Psoas muscle (tissue), 8 donors: ENCODE measurements around the gene SPDYC. TPM values are rescaled to one million over a fixed set of nuclear protein-coding genes. Genes with fewer than 3 reads are reported as not detected.

Source experiments
- ATAC-seq, 4 donors: fragments of 200-7000 bp; cut with Tn5 transposase; one replicate each; pipeline ENCODE4 v1.9.1; 2020; ENCODE audit warnings: moderate library complexity in 3 of 4, mild to moderate bottlenecking in 2 of 4
- DNase-seq, 2 donors: peaks; one replicate each; pipeline ENCODE4 v3.0.0-alpha.2; 2020
- H3K27ac ChIP-seq: fragments of 200-600 bp; one replicate; pipeline ENCODE4 v1.8.0; 2022
- H3K27me3 ChIP-seq, 3 donors: fragments of 200-600 bp in 1 of 3; one replicate each; pipeline versions ENCODE4 v1.6.1 to v1.8.0; 2013 to 2022; ENCODE audit warnings: low read length in 2 of 3, mild to moderate bottlenecking in 2 of 3, moderate library complexity in 1 of 3; ENCODE audit not compliant: insufficient read depth in 3 of 3
- H3K36me3 ChIP-seq, 2 donors: fragments of 200-600 bp in 1 of 2; one replicate each; pipeline versions ENCODE4 v1.6.1 to v1.8.0; 2013 to 2022; ENCODE audit warnings: low read depth in 1 of 2, mild to moderate bottlenecking in 1 of 2, moderate library complexity in 1 of 2; ENCODE audit not compliant: insufficient read depth in 1 of 2
- H3K4me1 ChIP-seq: fragments of 200-600 bp; one replicate; pipeline ENCODE4 v1.8.0; 2022
- H3K4me3 ChIP-seq: fragments of 200-600 bp; one replicate; pipeline ENCODE4 v1.8.0; 2022; ENCODE audit warnings: mild to moderate bottlenecking
- H3K9me3 ChIP-seq: fragments of 200-600 bp; one replicate; pipeline ENCODE4 v1.8.0; 2022
- WGBS, 3 donors: extraction: QIAGEN DNeasy Blood & Tissue Kit; methylation state at CpG; one replicate each; pipeline versions ENCODE4 v1.1.6 to v1.1.7; 2013; 5-methylcytosine and 5-hydroxymethylcytosine counted together
- intact Hi-C, 2 donors: fragments of 100-400 bp; cut with DNase I; formaldehyde crosslinking; loops; one replicate each; pipeline versions ENCODE4 v1.11.0 to v1.14.2; 2022
- polyA plus RNA-seq, 3 donors: library from polyadenylated mRNA; stranded (reverse); fragments of 200-250 nt; gene quantifications; one replicate each; pipeline ENCODE4 v1.2.3, GENCODE V29; 2013
- total RNA-seq, 4 donors: library from RNA; stranded (reverse); fragmentation: NEBNext Ultra II Directional in 2 of 4; extraction: Animal tissue kit (Norgen Biotek cat#: 25700) in 2 of 4; gene quantifications; one replicate each; pipeline versions ENCODE4 v1.2.1 to v1.2.4, GENCODE V29; 2021 to 2023
- TF ChIP-seq, protein P1 (sequence below): fragments of 200-600 bp; IDR thresholded peaks from one replicate; pipeline ENCODE4 v1.8.0; 2022; ENCODE audit warnings: antibody characterized with exemption
- donor health status: healthy with polysubstance abuse.
- donor health status: DM: no; HTN: no; CAD: no; lungs with moderate emphysema.
- donor health status: Bipolar disorder and iron deficiency.
- donor health status: healthy.
- donor health status: DM: yes; HTN: yes; CAD: no.
- donor health status: DM: no; HTN: no; CAD: no.
- donor health status: DM: no; HTN: no; CAD: no.
- donor health status: DM: yes; HTN: yes; CAD: no.

The SPDYC gene
- total and polyA plus RNA-seq, 7 donors, result not detected

DNA sequence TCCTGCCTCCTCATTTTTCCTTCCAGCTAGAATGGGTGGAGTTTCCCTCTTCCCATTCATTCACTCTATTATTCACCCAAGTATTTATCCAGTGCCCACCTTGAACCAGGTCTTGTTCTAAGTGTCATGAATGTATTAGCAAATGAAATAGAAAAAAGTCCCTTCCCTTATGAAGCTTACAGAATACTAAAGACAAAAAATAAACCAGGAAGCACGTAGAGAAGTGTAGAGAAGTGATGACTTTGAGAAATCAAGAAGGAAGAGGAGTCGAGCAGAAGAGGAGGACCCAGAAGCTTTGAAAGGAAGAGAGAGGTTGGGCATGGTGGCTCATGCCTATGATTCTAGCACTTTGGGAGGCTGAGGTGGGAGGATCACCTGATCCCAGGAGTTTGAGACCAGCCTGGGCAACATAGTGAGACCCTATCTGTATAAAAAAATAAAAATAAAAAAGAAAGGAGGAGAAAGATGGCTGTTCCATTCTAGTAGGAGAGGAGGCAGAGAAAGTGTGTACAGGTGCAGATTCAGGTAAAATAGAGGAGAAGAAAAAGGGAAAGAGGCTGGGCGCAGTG is 18.6 kb upstream of the SPDYC start:
- Histone ChIP-seq H3K27me3 (no peaks in the 10 kb centered on the region), H3K36me3 (no peaks in the 10 kb centered on the region), H3K9me3 (no peaks in the 10 kb centered on the region), H3K27ac (peak overlapping the region; percentile 89), H3K4me3 (peak overlapping the region; percentile 38), H3K4me1 (peaks cover 16% of the 10 kb centered on the region)
- ATAC-seq, result no peak
- no peak for DNase-seq
- WGBS, 3 donors, result 73 to 81% (median 78%) methylated on average over 3 of the region's 3 CpGs
- TF ChIP-seq, protein P1, sequence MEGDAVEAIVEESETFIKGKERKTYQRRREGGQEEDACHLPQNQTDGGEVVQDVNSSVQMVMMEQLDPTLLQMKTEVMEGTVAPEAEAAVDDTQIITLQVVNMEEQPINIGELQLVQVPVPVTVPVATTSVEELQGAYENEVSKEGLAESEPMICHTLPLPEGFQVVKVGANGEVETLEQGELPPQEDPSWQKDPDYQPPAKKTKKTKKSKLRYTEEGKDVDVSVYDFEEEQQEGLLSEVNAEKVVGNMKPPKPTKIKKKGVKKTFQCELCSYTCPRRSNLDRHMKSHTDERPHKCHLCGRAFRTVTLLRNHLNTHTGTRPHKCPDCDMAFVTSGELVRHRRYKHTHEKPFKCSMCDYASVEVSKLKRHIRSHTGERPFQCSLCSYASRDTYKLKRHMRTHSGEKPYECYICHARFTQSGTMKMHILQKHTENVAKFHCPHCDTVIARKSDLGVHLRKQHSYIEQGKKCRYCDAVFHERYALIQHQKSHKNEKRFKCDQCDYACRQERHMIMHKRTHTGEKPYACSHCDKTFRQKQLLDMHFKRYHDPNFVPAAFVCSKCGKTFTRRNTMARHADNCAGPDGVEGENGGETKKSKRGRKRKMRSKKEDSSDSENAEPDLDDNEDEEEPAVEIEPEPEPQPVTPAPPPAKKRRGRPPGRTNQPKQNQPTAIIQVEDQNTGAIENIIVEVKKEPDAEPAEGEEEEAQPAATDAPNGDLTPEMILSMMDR, result no peak
- intact Hi-C loops, result no loop called here

DNA sequence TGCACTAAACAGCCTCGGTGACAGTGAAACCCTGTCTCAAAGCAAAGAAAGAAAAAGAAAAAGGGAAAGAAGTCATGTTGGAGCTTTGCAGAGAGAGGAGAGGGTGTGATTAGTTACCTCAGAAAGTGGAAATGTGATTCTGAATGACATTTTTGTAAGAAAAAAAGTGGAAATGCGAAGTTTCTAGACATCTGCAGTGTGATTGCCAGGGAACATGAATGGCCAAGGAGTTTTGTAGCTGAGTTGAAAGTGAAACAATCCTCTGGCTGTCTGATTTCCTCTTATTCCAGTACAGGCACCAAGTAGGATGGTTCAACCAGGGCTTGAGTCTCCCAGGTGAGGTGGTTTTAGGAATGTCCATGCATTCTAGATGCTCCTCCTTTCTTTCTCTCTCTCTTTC is 17.9 kb upstream of the SPDYC start:
- intact Hi-C loops, result no loop called here
- H3K27ac ChIP-seq, result peak overlapping the region; percentile 89
- TF ChIP-seq, protein P1, result no peak
- no peaks in the 10 kb centered on the region for H3K9me3 ChIP-seq
- ATAC-seq (no peak), DNase-seq (no peak)
- no peaks in the 10 kb centered on the region for H3K36me3 ChIP-seq
- H3K27me3 ChIP-seq, result no peaks in the 10 kb centered on the region
- H3K4me3 ChIP-seq, result no peak overlapping the region
- 64 to 89% (median 83%) methylated on average over 2 of the region's 2 CpGs for WGBS, 3 donors
- H3K4me1 ChIP-seq, result peaks cover 16% of the 10 kb centered on the region

- TF ChIP-seq, protein P1, result no peak
- intact Hi-C loops, result no loop called here
- no peaks in the 10 kb centered on the region for H3K36me3 ChIP-seq
- no peaks in the 10 kb centered on the region for H3K9me3 ChIP-seq
- 92 to 96% (median 96%) methylated on average over 3 of the region's 3 CpGs for WGBS, 3 donors
- ATAC-seq (no peak), DNase-seq (no peak)
- H3K27ac ChIP-seq, result no peak overlapping the region
- no peaks in the 10 kb centered on the region for H3K27me3 ChIP-seq
- H3K4me1 ChIP-seq, result peaks cover under 1% of the 10 kb centered on the region
- no peak overlapping the region for H3K4me3 ChIP-seq
Measured at GRCh38 chr11:65156256-65156655, 13.8 kb upstream of the SPDYC start.

DNA sequence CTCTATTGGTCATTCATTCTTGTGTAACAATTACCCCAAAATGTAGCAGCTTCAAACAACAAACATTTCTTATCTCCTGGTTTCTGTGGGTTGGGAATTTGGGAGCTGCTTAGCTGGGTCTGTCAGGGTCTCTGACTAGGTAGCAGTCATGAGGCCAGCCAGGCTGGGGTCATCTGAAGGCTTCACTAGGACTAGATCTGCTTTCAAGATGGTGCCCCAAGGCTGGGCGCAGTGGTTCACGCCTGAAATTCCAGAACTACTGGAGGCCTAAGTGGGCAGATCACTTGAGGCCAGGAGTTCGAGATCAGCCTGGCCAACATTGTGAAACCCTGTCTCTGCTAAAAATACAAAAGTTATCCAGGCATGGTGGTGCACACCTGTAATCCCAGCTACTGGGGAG is 13.1 kb upstream of the SPDYC start:
- Histone ChIP-seq H3K36me3 (no peaks in the 10 kb centered on the region), H3K27me3 (no peaks in the 10 kb centered on the region), H3K9me3 (no peaks in the 10 kb centered on the region), H3K4me1 (no peaks in the 10 kb centered on the region), H3K27ac (no peak overlapping the region), H3K4me3 (no peak overlapping the region)
- ATAC-seq (no peak), DNase-seq (no peak)
- TF ChIP-seq, protein P1, result no peak
- intact Hi-C loops, result no loop called here
- WGBS, 3 donors, result 85 to 93% (median 91%) methylated on average over 3 of the region's 3 CpGs

GRCh38 chr11:65157336-65157735 is 12.7 kb upstream of the SPDYC start:
- intact Hi-C loops, result no loop called here
- ATAC-seq, result no peak
- WGBS, 3 donors, result 73 to 76% (median 76%) methylated on average over 3 of the region's 3 CpGs
- H3K27me3 ChIP-seq, result no peaks in the 10 kb centered on the region
- DNase-seq, result no peak
- H3K4me1 ChIP-seq, result no peaks in the 10 kb centered on the region
- TF ChIP-seq, protein P1, result no peak
- no peak overlapping the region for H3K27ac ChIP-seq
- no peaks in the 10 kb centered on the region for H3K9me3 ChIP-seq
- no peak overlapping the region for H3K4me3 ChIP-seq
- H3K36me3 ChIP-seq, result no peaks in the 10 kb centered on the region
